Metanephros (tissue), 1 donor: ENCODE measurements around the gene GREM1. TPM values are rescaled to one million over a fixed set of nuclear protein-coding genes. Genes with fewer than 3 reads are reported as not detected.

ENCODE experiments used
- total RNA-seq: library from RNA; depleted of rRNA; stranded (reverse); fragments of >200 nt; gene quantifications from one replicate; pipeline ENCODE4 v1.2.3, GENCODE V29; 2014

GREM1 gene
- 0.35 TPM for total RNA-seq

GRCh38 chr15:32717426-32718226, at the start of gene GREM1:
Gene GREM1 (plus strand): TSS chr15:32718004. CDS start chr15:32730691, 12,687 bp downstream.

Other genes with a start within 250 kb of the GREM1 start
- gene GOLGA8N, start 124.5 kb upstream of the GREM1 start, total RNA-seq: 16.7 TPM
- gene ARHGAP11A, start 102.5 kb upstream of the GREM1 start, total RNA-seq: 8.3 TPM
- gene SCG5, start 76.3 kb upstream of the GREM1 start, total RNA-seq: 7.6 TPM